Germinal center (tissue), 1 donor: Measurements from ENCODE around the gene DHX40.
"Not testable (repeated sequence)": the region's sequence is repeated elsewhere in the genome, so short reads cannot be mapped to it uniquely, and the experiment has no call there.

ENCODE experiments used
- DNase-seq: peaks from one replicate; pipeline ENCODE4 v3.0.0; 2012; ENCODE audit warnings: mixed read lengths, low spot score

The DHX40 gene

GRCh38 chr17:59565171-59565958 lies at the start of gene DHX40:
Gene DHX40 (plus strand): TSS chr17:59565610. CDS start chr17:59565672, 62 bp downstream.
- DNase-seq, result peak; percentile 95

- DNase-seq, result no peak
These were observed 49.0 kb upstream of the DHX40 start for GRCh38 chr17:59516451-59516850.

GRCh38 chr17:59519132-59519531 lies 46.3 kb upstream of the DHX40 start:
- no peak for DNase-seq

- DNase-seq, result no peak
These were observed 45.2 kb upstream of the DHX40 start for GRCh38 chr17:59520251-59520650.

GRCh38 chr17:59521465-59522126 lies 43.8 kb upstream of the DHX40 start:
- peak; percentile 81 for DNase-seq

GRCh38 chr17:59524930-59525329 lies 40.5 kb upstream of the DHX40 start:
- not testable (repeated sequence) for DNase-seq

GRCh38 chr17:59525668-59526067 lies 39.7 kb upstream of the DHX40 start:
- DNase-seq, result no peak

- no peak for DNase-seq
These were observed 39.0 kb upstream of the DHX40 start for GRCh38 chr17:59526451-59526850.

GRCh38 chr17:59527325-59527917 lies 38.0 kb upstream of the DHX40 start:
- DNase-seq, result no peak

- DNase-seq, result no peak
These were observed 37.5 kb upstream of the DHX40 start for GRCh38 chr17:59527931-59528330.

GRCh38 chr17:59530531-59530930 lies 34.9 kb upstream of the DHX40 start:
- DNase-seq, result no peak

- DNase-seq, result peak; percentile 44
These were observed 31.7 kb upstream of the DHX40 start for GRCh38 chr17:59533694-59534093.

- DNase-seq, result peak; percentile 30
These were observed 30.8 kb upstream of the DHX40 start for GRCh38 chr17:59534583-59534982.

GRCh38 chr17:59538195-59538909 lies 27.1 kb upstream of the DHX40 start:
- no peak for DNase-seq

GRCh38 chr17:59542960-59543635 lies 22.3 kb upstream of the DHX40 start:
- no peak for DNase-seq

GRCh38 chr17:59545942-59546341 lies 19.5 kb upstream of the DHX40 start:
- DNase-seq, result no peak

- DNase-seq, result no peak
These were observed 18.1 kb upstream of the DHX40 start for GRCh38 chr17:59547131-59547915.

GRCh38 chr17:59548985-59549384 lies 16.4 kb upstream of the DHX40 start:
- DNase-seq, result not testable (repeated sequence)

- DNase-seq, result no peak
These were observed 14.7 kb upstream of the DHX40 start for GRCh38 chr17:59550703-59551102.

GRCh38 chr17:59558039-59558438 lies 7.4 kb upstream of the DHX40 start:
- DNase-seq, result no peak

- no peak for DNase-seq
These were observed 6.5 kb upstream of the DHX40 start for GRCh38 chr17:59558953-59559352.
